ENCODE data around the gene HOPX. TPM values are rescaled to one million over a fixed set of nuclear protein-coding genes. Genes with fewer than 3 reads are reported as not detected.

HOPX gene
- total and polyA plus RNA-seq, 8 donors: 0.43 to 29.3 (median 4.9) TPM

GRCh38 chr4:56684320-56685050 is 3.4 kb upstream of the HOPX start:
- 50 to 57% methylated on average over 4 of the region's 4 CpGs for WGBS, 2 donors
- no peak for FAIRE-seq
- Histone ChIP-seq H3K36me3 (no peaks in the 10 kb centered on the region), H3K4me3 (no peak overlapping the region), H3K9me3 (no peaks in the 10 kb centered on the region), H3K27ac (no peak overlapping the region), H3K4me1 (peaks cover 0 to 8% (median 4%) of the 10 kb centered on the region in 3 donors), H3K27me3 (no peaks in the 10 kb centered on the region)
- intact Hi-C loops (cut with DNase I): no loop called here
- no peak for TF ChIP-seq CTCF (IDR thresholded peaks at IDR 0.05)
- no peak for DNase-seq
- ATAC-seq: no peak

DNA sequence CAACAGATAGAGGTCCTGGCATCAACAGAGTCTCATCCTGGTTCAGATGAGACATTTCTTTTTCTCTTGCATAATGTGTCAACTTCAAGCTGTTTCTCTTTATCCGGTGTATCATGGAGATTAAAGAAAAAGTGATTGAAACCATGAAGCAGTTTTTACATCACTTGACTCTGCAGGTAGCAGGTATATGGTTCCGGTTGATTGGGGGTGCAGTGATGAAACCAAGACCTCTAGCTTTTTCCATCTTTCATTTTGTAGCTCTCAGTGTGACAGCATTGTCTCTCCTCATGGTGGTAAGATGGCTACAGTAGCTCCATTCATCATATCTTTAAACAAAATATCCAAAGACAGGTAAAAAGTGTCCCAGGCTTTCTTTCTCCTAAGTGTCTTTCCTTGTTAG is 2.4 kb upstream of the HOPX start:
- H3K27me3 ChIP-seq: no peaks in the 10 kb centered on the region
- H3K4me1 ChIP-seq: peaks cover 0 to 8% (median 4%) of the 10 kb centered on the region in 3 donors
- no peak for DNase-seq
- FAIRE-seq: no peak
- no peaks in the 10 kb centered on the region for H3K36me3 ChIP-seq
- no peak overlapping the region for H3K27ac ChIP-seq
- H3K4me3 ChIP-seq: no peak overlapping the region
- WGBS, 2 donors: 85 to 97% methylated on average over 2 of the region's 2 CpGs
- intact Hi-C loops (cut with DNase I): no loop called here
- H3K9me3 ChIP-seq: no peaks in the 10 kb centered on the region
- ATAC-seq: no peak
- TF ChIP-seq CTCF (IDR thresholded peaks at IDR 0.05): no peak

DNA sequence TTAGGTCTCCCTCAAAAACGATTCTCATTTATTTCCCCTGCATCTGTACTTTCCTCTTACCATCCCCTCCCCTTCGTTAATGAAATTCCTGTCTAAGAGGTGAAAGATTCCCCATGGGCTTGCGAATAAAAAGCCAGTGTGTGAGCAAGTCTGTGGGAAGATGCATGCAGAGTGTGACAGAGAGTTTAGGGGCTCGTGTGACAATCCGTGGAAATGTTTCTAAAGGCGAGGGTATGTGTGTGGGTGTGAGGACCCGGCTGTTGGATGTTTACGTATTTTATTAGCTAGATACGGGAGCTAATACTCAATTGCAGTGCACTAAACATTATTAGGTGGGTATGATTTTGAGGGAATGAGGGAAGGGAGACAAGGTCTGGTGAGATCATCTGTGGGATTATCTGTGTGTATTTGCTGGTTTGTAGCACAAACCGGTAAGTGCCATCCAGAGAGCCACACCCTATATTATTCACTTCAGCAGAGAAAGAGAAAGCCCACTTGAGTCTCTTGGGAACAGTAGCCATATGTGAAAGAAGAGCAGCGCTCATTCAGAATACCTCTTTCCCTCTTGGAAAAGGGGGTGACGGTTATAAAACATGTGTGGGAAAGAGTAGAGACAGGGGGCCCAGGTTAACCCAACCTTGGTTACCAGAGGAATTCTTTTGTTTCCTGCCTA is 893 bp upstream of the HOPX start:
- H3K4me1 ChIP-seq: peaks cover 0 to 8% (median 4%) of the 10 kb centered on the region in 3 donors
- no peaks in the 10 kb centered on the region for H3K36me3 ChIP-seq
- ATAC-seq: peak in 1 of 4 donors; percentile 13
- H3K4me3 ChIP-seq: no peak overlapping the region
- FAIRE-seq: no peak
- DNase-seq: no peak
- 28 to 36% methylated on average over 12 of the region's 12 CpGs for WGBS, 2 donors
- H3K27ac ChIP-seq: no peak overlapping the region
- H3K27me3 ChIP-seq: no peaks in the 10 kb centered on the region
- no peak for TF ChIP-seq CTCF (IDR thresholded peaks at IDR 0.05)
- H3K9me3 ChIP-seq: no peaks in the 10 kb centered on the region
- intact Hi-C loops (cut with DNase I): no loop called here

DNA sequence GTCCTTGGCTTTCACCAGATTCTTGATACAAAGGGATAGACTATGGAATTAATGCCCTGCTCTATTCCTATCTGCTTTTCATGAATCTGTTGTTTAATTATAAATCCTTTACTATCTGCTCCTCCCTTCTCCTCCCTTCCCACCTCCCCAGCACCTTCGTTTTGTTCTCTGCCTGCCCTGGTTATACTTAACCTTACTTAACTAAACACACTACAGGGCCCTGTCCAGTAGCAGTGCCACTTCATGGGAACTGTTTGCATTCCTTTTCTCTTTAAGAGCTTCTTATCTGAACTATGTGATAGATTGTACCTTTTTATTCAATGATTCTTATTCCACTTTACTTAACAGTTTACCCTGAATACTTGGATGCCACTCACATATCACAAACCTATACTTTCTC is 830 bp downstream of the HOPX start:
- DNase-seq (no peak), FAIRE-seq (no peak), ATAC-seq (no peak)
- H3K36me3 ChIP-seq: no peaks in the 10 kb centered on the region
- 21 to 37% methylated on average over 1 of the region's 1 CpG for WGBS, 2 donors
- H3K27ac ChIP-seq: no peak overlapping the region
- intact Hi-C loops (cut with DNase I): no loop called here
- no peaks in the 10 kb centered on the region for H3K27me3 ChIP-seq
- no peak for TF ChIP-seq CTCF (IDR thresholded peaks at IDR 0.05)
- peaks cover 0 to 8% (median 4%) of the 10 kb centered on the region in 3 donors for H3K4me1 ChIP-seq
- H3K9me3 ChIP-seq: no peaks in the 10 kb centered on the region
- no peak overlapping the region for H3K4me3 ChIP-seq

DNA sequence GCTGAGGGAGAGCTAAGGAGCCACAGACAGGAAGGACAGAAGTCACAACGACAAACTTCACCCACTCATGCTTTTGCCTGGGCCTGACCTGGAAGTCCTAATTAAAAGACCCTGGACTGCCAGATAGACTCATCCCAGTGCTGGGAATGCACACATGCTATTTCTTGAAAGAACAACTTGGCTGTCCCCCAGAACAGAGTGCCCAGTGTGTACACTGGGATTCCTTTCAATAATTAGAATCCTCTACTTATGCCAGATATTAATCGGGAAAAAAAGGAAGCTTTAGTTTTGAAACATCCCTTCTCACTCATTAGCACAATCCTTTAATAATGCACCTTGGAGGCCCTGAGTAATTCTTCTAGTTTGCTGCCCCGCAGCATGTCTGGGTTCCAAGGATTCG is 3.4 kb downstream of the HOPX start:
- H3K4me3 ChIP-seq: no peak overlapping the region
- ATAC-seq (no peak), DNase-seq (no peak), FAIRE-seq (no peak)
- no peaks in the 10 kb centered on the region for H3K9me3 ChIP-seq
- H3K27me3 ChIP-seq: no peaks in the 10 kb centered on the region
- H3K27ac ChIP-seq: no peak overlapping the region
- no peaks in the 10 kb centered on the region for H3K36me3 ChIP-seq
- TF ChIP-seq CTCF (IDR thresholded peaks at IDR 0.05): no peak
- peaks cover 0 to 8% (median 4%) of the 10 kb centered on the region in 3 donors for H3K4me1 ChIP-seq
- intact Hi-C loops (cut with DNase I): no loop called here
- WGBS, 2 donors: 66 to 72% methylated on average over 4 of the region's 4 CpGs
